Measurements from ENCODE around the gene GRID1.

- no peak for TF ChIP-seq JUND (IDR thresholded peaks at IDR 0.05; ENCODE audit: borderline replicate concordance, low read depth, low read length)
- no peak for TF ChIP-seq JUND (tag; IDR thresholded peaks at IDR 0.05; ENCODE audit: borderline replicate concordance, low read depth, low read length)
- no peak for TF ChIP-seq SMAD1 (IDR thresholded peaks at IDR 0.05; ENCODE audit: low read depth, low read length, partially characterized antibody)
- no peak for TF ChIP-seq ZNF398 (CRISPR knock-in tag; IDR thresholded peaks at IDR 0.05)
- no peak for TF ChIP-seq CTCF (IDR thresholded peaks at IDR 0.05 in 2 of 3, conservative IDR thresholded peaks at IDR 0.05 in 1 of 3; ENCODE audit: insufficient read depth in 2 of 3, low read depth in 1 of 3, low read length in 3 of 3)
These were observed 395.1 kb downstream of the GRID1 start for GRCh38 chr10:85971494-85971893.
